AG08396 (cell line): Measurements from ENCODE around the gene SMYD5.

Experiments
- DNase-seq: peaks from one replicate; pipeline ENCODE4 v3.0.0; 2012; ENCODE audit warnings: low spot score, mixed read lengths

The SMYD5 gene

DNA sequence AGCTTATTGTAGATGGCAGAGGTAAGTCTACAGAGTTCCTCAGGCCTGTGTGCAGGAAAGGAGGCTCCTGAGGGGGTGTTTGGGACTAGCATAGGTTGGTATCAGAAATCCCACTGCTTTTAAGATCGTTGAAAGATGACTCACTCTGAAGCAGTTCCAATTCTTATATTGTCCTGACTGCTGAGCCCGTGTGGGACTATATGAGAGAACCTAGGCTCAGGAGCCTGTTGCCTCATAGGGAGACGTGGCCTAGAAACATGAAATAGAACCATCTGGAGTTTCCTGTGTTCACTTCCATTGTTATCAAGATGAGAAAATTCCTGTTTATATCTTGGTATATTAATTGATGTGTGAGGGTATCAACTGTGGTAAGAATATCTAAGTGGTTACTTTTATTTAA, 25.7 kb downstream of the SMYD5 start:
- DNase-seq = no peak

DNA sequence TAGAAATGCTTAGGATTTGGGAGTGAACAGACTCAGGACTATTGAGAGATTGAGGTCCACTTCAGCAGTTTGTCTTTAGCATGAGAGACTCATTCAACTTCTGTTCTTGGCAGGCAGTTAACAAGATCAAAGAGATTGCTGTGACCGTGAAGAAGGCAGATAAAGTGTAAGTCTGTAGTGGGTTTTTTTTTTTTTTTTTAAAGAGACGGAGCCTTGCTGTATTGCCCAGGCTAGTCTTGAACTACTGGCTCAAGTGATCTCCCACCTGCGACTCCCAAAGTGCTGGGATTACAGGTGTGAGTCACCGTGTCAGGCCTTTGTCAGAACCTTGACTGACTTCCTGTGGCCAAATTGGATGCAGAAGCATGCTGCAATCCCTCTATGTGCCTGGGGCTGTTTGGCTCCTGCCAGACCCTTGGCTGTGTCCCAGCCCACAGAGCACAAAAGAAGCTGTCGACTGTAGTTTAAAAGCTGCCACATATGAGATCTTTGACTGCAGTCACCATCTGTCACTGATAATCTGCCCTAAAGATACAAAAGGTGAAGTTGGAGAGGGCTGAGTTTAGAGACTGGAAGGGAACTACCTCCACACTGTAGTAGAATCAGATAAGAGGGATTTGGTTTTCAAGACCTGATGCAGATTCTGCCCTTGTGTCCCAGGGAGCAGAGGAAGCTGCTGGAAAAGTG, 30.0 kb downstream of the SMYD5 start:
- no peak for DNase-seq

DNA sequence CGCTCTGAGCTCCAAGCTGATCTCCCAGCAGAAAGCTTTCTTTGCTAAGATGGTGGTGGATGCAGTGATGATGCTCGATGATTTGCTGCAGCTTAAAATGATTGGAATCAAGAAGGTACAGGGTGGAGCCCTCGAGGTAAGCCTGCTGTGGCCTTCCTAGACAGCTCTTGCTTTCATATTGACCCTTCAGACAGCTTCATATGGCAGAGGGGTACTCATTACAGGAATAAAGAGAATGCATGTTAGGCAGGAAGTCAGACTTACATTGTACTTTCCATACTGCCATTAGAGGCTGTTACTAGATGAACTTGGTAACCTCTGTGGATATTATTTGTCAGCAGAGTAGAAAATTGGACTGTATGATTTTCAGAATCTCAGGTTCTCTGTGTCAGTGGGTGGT, 30.5 kb downstream of the SMYD5 start:
- no peak for DNase-seq

DNA sequence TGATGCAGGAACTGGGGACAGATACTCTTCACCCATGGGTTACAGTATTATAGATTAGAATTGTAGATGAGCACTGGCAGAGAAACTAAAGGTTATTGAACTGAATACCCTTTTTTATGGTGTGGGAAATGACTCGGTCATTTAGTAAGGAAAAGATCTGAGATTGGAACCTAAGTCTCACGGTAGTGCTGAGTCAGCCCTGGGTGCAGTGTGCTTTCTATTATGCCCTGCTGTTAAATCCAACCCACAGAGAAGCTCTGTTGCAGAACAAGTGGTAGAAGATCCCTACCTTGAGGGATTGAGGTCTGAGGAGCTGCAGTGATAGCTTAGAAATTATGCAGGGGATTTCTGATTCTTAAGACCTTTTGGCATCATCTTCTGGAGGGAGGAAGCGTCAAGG, 32.8 kb downstream of the SMYD5 start:
- no peak for DNase-seq

DNA sequence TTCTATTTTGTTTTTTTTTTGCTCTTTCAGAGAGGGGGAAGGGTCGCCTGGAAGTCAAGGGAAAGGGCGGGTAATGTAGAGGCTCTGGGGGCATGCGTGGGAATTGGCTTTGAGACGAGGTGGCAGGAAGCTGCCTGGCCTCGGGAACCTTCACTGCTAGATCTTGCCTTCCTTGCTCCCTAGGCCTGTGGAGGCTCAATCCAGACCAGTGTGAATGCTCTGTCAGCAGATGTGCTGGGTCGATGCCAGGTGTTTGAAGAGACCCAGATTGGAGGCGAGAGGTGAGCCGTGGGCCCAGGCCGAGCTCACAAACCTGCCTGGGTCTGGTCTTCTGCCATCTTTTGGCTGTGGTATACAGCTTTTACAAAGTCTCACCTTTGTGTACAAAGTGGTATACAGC, 35.6 kb downstream of the SMYD5 start:
- DNase-seq = no peak

DNA sequence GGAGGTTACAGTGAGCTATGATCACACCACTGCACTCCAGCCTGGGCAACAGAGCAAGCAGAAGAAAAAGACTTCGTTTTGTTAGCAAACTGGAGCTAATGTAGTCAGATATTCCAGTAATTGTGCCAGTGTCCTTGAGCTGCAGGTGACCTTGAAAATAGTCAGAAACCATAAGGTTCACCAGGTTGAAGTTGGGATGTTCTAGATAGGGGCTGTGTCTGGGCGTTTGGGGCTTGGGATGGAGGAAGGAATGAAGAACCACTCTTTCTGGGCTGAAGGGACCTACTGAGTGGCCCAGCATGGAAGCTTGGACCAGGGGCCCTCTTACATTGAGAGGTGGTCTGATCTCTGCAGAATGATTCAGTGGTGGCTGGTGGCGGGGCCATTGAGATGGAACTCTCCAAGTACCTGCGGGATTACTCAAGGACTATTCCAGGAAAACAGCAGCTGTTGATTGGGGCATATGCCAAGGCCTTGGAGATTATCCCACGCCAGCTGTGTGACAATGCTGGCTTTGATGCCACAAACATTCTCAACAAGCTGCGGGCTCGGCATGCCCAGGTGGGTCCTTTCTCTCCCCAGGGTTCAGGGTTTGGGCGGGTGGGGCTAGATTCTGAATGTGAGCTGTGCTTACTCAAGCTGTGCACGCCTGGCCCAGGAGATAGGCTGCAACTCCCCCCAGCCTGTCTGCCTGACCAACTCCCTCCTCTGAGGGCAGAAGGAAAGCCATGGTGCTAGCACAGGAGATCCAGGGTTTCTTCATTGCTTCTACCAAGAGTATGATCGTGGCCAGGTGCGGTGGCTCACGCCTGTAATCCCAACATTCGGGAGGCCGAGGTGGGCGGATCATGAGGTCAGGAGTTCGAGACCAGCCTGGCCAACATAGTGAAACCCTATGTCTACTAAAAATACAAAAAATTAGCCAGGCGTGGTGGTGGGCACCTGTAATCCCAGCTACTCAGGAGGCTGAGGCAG, 37.1 kb downstream of the SMYD5 start:
- no peak for DNase-seq

DNA sequence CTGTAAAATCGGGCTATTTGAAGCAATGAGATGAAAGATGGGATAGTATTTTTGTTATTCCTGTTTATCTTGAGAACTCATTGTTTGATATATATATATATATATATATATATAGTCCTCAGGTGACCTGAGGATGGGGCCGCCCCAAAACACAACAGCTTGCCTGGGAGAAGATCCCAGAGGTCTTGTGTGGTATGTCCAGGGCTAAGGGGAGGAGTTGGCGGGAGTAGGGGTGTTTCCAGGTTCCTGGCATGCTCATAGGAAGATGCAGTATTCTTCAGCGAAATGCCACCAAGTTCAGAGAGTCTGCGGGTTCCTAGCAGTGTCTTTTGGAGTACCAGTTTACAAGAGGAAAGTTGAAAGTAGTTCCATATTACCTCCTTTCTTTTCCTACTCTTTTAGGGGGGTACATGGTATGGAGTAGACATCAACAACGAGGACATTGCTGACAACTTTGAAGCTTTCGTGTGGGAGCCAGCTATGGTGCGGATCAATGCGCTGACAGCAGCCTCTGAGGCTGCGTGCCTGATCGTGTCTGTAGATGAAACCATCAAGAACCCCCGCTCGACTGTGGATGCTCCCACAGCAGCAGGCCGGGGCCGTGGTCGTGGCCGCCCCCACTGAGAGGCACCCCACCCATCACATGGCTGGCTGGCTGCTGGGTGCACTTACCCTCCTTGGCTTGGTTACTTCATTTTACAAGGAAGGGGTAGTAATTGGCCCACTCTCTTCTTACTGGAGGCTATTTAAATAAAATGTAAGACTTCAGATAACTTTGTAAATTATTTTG, 38.4 kb downstream of the SMYD5 start:
- no peak for DNase-seq

DNA sequence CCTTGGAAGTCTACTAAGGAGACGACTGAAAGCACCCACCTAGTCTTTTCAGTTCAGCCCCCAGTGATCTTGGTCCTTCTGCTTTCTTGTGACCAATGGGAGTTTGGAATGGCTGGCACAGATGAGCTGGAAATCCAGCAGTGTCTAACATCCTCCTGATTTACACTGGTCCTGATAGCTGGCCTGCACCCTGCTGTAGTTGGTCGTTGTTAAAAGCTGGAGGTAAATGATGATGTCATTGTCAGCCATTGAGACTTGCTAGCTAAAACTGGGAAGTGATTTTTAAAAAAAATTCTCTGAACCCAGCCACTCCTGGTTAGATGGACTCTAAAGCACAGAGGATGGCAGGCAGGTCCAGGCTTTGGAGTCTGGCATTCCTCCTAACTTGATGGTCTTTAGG, 39.4 kb downstream of the SMYD5 start:
- DNase-seq = no peak

DNA sequence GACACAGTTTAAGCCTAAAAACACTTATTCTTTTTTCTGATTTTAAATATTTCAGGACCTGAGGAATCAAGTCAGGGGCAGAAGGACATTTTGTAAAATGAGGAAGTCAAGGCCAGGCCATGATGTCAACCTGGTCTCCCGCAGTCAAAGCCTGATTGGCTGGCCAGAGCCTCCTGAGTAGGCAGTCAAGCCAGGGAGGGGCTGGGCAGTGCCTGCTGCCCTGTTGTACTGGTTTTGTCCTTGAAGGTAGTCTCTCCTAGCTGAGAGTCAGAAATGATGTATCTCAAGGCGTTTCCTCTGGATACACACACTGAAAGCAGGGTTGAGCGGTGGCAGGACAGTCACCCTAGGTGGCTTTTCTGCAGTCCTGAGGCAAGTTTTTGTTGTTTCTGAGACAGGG, 39.9 kb downstream of the SMYD5 start:
- no peak for DNase-seq

DNA sequence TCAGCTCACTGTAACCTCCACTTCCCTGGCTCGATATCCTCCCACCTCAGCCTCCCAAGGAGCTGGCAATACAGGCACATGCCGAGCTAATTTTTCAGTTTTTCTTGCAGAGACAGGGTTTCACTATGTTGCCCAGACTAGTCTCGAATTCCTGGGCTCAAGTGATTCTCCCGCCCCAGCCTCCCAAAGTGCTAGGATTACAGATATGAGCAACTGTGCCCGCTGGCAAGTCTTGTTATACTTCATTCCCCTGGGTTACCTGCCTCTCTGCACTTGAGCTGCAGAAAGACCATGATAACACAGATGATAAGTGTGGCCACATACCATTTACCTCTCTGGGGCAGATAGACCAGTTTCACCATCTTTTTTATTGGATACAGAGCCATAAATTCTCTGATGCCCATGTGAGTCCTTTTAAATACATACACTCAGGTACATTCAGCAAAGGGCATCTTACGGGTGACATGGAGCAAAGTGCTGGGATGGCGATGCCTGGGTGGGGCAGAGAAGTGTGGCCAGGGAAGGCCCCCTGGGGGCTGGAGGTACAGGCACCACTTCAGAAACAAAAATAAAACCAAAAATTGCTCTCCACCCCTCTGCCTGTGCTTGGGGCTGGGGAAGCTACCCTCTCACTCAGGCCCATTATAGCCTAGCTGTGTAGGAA, 40.4 kb downstream of the SMYD5 start:
- no peak for DNase-seq

DNA sequence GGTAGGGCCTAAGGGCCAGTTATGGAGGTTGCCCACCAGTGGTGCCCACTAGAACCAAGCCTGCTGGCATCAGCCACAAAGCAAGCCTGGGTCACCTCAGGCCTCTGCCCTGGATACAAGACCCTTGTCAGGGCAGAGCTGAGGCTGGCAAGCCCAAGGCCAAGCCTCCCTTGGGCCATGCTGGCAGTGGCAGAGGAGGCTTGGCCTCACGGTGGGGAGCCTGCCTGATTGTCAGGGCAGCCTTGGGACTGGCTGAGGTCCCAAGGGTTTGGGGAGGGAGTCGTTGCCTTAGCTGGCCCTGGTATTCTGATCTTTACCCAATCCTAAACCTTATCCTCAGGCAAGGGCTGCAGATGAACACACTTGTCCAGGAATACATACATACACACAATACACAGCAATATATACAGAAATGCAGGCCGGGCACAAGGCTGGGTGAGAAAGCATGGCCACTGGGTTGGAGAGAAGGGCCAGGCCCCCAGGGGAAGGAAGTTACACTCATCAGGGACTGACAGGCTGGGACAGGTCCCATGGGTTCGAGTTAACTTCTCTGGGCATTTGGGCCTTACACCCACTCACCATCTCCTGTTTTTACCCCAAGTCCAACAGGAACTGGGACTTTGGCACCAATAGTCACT, 41.1 kb downstream of the SMYD5 start:
- DNase-seq = no peak

DNA sequence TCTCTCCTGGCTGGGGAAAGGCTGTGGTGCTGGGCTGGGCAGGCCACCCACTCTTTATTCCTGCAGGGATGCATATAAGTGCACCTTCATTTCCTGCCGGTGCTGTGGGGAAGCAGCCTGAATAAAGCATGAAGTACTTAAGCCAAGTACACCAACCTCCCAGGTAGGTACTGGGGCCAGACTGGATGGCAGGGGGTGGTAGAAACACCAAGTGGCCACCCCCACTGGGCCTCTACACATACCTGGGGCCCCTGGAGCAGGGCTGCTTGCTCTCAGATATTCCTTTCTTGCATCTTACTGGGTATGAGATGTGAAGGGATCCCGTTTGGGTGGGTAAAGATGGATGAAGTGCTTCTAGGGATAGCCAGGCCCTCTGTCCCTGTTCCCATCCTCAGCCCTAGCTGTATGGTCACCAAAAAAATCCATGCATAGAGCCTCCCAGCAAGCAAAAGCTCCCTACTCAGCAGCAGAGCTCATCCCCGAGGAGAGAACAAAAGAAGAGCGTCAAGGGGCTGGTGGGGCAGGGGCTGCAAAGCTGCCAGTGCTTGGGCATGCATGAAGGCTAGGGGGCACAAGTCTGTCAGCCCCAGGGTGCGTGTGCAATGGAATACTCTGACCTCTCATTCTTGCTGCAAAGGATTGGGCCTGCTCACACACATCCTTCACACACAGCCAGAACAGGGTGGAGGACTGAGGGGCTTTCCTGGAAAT, 42.0 kb downstream of the SMYD5 start:
- DNase-seq = no peak

DNA sequence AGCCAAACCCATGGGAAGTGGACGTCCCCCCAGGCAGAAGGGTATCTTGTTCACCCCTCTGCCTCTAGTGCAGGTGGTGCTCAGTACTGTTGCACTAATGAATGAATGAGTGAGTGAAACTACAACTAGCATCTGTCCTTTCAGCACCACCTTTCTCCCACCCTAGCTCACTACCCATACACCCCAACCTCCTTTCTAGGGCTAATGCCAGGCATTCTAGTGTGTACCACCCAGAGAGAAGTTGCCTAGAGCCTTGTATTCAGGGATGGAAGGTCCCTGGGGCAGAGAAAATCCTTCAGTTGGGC, 42.5 kb downstream of the SMYD5 start:
- DNase-seq = no peak

DNA sequence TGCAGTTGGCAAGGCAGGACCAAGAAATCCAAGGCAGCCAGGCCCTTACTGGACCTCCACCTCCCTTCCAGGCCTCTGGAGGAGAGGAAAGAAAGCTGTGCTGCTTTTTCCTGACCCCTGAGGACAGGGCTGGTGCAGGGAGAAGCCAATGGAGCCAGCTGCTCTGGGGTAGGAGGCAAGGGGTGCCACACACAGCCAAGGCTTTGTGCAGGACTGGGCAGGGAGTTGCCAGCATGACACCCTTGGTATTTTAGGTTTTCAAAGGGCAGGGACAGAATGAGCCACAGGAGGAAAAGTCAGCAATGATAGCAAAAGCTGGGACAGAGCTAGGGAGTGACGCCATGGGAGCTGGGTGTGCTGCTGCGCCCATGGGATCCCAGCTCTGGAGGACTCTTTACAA, 43.0 kb downstream of the SMYD5 start:
- DNase-seq = no peak

DNA sequence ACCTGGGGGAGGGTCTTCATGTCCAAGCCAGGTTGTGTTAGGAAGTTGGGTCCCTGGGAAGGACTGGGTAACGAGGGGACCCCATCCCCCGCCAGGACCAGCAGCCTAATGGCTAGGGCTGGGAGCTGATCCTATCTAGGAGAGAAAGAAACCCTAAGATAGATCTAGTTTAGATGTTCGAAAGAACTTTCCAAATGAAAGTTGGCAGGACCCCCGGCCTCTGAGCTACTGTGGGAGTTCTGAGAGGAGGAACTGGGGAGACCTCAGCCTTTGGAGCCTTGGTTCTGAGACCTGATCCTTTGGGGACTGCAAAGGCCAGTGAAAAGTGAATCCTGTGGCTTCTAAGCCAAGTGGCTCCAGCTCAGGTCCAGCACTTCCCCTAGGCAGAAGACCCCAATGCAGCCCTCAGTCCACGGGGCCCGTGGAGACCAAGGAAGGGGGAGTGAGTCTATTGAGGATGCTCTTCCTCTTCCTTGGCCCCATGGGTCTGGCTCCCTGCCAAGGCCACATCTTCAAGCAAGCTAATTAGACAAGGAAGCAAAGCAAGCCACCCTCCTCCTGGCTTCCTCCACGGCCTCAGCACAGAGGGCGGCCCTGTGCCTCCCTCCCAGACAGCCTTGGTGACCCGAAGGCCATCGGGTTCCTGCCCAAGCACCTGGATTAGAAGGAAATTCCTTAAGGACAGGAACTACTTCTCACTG, 43.5 kb downstream of the SMYD5 start:
- no peak for DNase-seq

DNA sequence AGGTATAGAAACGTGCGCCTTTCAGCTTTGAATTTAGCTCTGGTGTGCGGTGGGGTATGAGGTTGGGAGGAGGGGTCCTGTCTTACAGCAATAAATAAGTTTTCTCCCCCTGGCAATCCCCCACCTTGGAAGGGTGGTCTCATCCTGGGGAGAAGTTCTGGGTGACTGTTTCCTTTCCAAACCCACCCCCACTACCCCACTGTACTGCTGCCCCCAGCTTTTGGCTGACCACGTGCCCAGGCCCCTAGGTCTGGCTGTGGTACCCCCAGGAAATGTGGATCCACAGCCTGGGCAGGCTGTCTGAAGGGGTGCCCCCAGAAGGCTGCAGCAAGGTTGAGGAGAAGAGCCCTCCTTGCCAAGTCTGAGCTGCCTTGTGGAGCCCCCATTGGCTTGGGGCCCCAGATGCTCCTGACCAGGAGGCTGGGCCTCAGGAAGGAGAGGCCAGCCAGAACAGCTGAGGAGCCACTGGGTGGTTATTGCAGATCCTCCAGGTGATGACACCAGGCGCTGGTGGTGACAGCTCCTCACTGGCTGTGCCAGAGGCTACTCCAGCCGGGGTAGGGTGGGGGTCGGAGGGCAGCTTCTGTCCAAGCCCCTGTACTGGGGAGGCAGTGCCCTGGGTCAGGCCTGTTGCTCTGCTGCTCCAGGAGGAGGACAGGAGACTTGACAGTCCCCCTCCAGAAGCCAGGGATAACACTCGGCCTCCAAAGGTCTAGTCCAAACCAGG, 44.3 kb downstream of the SMYD5 start:
- no peak for DNase-seq

DNA sequence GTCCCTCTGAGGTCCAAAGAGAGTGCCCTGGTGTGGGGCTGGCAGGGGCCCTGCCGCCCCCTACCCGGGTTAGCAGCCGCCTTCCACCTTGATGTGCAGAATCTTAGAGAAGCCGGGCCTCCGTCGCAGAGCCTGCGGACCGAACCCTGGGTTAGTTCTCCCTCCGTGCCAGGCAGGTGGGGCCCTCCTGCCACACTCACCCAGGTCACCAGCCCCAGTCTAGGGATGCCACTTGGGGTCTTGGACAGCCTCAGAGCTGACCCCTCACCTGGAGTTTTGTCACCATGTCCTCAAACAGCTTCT, 44.8 kb downstream of the SMYD5 start:
- DNase-seq = no peak

DNA sequence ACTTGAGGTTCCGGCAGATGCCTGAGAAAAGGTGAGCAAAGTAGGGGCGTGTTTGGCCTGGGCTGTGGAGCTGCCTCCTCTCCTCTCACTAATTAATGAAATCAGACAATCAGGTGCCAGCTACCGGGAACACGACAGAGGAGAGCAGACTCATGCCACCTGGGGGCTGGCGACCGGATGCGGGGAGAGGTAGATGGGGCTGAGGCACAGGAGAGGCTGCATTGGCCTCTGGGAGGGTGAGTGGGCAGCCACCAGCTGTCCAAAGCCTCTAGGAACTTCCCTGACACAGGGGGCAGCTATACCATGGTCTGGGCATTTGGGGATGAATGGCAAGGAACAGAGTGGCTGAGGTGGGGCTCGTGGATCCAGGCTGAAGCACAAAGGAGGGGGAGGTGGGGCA, 45.2 kb downstream of the SMYD5 start:
- DNase-seq = no peak

DNA sequence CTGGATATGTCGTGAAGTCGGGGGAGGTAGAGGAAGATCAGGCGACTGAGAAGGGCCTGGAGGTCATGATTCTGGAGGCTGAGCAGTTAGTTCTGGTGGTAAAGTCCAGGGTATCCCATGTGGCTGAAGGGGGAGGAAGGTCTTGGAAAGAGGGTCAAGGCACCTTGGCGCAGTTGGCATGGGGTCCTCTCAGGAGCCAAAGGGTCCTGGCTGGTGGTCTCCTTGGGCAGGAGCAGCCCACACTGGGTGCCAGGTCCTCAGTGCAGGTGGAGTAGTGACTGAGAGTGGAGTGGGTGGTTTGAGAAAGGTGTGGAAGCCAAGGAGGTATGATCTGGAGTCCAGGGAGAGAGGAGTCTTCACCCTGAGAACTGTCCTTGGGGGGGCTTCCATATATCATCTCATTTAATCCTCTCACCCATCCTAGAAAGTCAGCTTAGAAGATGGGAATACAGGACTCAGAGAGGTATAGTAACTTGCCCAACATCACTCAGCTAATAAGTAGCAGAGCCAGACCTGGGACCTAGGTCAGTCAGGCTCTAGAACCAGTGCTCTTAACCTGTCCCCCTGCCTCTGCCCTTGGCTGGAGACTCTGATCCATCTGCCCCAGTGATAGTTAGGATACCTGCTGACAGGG, 45.8 kb downstream of the SMYD5 start:
- DNase-seq = no peak
